Aorta (tissue), 4 donors: ENCODE data around the gene PDE8B. TPM values are rescaled to one million over a fixed set of nuclear protein-coding genes. Genes with fewer than 3 reads are reported as not detected.

Source experiments
- polyA plus RNA-seq, 2 donors: library from polyadenylated mRNA; stranded (reverse); fragments of 200-250 nt; gene quantifications; one replicate each; pipeline ENCODE4 v1.2.3, GENCODE V29; 2013
- total RNA-seq, 2 donors: library from RNA; stranded (reverse); fragmentation: NEBNext Ultra II Directional; extraction: Animal tissue kit (Norgen Biotek cat#: 25700); gene quantifications; one replicate each; pipeline ENCODE4 v1.2.1, GENCODE V29; 2021
- donor health status: healthy with polysubstance abuse.
- donor health status: Bipolar disorder and iron deficiency.
- donor health status: DM: no; HTN: no; CAD: no.
- donor health status: DM: yes; HTN: yes; CAD: no.

PDE8B gene
- total and polyA plus RNA-seq, 4 donors: 16.3 to 42.6 (median 22.1) TPM

Other genes starting within 250 kb of the PDE8B start
- gene AGGF1, start 180.3 kb upstream of the PDE8B start, total RNA-seq: 10 to 100 TPM; 14.5 to 20.6 TPM
- gene AGGF1, start 180.3 kb upstream of the PDE8B start, polyA plus RNA-seq: 10 to 100 TPM; 10.1 to 11.1 TPM
- 10 to 100 TPM; 11.3 to 11.7 TPM for gene ZBED3, start 123.4 kb upstream of the PDE8B start, total RNA-seq
- 1 to 10 TPM; 1.6 to 5.0 TPM for gene ZBED3, start 123.4 kb upstream of the PDE8B start, polyA plus RNA-seq